Right forelimb (tissue), 1 donor: ENCODE results near the gene RNF214.

ENCODE experiments used
- DNase-seq: peaks from one replicate; pipeline ENCODE4 v3.0.0-alpha.2; 2018

Gene RNF214

DNA sequence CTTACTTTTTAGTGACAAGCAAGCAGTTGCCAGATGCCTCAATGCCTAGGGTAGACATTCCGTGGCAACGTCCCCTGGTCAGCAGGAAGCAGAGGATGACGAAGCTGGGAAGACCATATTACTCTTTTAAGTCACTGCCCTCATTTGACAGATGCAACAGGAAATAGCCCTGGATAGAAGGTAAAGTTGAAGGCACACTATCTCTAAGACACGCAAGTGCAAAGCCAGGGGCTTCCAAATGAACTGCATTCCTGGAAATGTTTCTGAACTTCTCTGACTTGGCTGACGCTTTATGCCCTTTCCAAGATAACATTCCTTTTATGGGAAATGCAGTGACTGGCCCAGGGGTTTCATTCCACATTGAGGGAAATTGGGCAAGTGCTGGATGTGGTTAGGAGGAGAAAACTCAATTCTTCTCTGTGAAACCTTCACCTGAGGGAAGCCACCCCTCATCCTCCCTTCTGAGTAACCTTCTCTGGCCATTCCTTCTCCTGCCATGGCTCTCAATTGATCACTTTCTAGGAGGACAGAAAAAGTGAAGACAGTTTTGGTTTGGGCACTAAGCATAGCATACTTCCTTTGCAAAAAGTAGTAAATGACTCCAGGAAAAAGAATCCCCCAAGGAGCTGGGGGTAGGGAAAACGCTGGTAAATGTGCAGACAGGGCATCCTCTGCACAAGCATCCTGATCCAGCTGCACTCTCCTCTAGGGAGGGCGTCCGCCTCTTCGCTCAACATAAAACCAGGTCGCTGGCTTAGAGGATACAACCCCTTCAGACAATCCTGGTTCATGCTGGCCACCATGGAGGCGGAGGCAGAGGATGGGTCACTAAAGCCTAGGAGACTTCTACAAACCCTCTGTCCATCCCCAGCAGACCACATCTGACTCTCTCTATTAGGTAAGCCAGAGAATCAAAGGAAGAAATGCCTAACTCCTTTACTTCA is 15.1 kb upstream of the RNF214 start:
- peak; percentile 35 for DNase-seq

DNA sequence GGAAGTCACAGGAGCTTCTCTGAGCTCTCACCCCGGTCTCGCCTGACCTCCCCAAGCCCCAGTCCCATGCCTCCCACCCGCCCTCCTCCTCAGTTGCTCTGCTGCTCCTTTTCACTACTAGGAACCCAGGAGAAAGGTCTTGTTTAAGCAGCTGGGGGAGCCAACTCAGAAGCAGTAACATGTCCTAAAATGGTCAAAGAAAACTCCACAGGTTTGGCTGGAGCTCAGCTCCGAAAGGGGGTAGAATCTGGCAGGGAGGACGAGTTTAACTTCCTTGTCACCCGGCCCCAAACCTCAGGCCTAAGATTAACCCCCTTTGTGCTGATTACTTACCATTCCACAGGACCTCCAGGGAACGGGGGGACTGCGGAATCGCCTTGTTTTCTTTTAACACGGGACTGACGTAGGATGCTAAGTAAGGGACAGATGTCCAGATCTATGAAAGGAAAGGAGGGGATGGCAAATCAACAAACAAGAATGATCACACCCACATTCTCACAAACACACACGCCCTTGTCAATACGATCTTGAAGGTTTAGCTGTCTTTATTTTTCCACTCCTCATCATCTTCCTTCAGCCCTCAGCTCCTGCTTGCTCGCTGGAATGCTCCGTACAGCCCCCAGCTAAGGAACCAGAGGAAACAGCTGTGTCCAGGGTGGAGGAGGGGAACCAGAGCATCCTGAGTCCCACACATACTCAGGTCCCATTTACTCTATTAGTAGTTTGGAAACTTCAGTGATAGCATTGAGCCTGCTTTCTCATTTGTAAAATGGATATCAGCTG is 14.1 kb upstream of the RNF214 start:
- DNase-seq = peak; percentile 49

DNA sequence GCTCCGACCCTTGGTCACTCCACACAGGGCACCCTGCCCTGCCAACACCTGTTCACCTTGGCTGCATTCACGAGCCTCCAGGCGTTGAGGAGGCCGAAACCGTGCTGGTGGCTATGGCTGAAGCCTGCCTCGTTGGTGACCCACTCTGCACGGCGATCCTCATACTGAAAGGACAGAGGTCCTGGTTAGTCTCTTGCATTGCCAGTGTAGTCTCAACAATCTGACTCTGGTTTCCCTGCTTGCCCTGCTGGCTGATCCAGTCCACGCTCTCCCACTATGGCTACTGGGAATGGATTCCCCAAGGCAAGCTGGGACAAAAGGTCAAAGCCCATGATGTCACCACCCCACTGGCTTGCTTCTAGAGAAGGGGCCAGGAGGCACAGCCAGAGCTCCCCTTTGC is 13.5 kb upstream of the RNF214 start:
- peak; percentile 34 for DNase-seq

DNA sequence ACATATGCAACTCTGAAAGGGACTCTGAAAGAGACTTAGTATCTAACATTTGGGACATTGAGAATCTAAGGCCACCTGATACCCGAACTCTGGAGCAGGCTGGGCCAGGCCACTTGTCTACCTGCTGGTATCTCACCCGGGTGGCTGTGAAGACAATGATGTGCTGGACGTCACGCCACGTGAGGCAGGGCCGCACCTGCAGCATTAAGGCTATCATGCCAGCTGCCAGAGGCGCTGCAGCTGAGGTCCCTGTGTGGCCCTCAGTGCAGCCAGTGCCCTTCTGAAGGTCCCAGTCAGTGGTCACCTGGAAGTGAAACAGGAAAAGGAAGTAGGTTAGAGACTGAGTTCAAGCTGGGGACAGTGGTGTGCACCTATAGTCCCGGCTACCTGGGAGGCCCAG is 13.0 kb upstream of the RNF214 start:
- DNase-seq = no peak

DNA sequence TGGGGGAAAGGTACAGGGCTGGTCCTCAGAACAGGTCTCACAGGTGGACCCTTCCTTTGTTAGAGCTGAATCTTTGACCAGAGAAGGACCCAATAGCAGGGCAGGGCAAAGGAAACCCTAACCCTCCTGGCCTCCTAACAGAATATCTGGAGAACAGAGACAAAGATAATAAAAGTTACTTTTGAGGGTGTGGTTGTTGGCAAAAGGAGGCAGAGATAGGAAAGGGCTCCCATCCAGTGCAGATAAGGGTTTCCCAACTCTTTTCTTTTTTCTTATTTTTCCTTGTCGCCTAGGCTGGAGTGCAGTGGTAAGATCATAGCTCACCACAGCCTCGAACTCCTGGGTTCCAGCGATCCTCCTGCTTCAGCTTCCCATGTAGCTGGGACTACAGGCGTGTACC is 12.5 kb upstream of the RNF214 start:
- DNase-seq = no peak

DNA sequence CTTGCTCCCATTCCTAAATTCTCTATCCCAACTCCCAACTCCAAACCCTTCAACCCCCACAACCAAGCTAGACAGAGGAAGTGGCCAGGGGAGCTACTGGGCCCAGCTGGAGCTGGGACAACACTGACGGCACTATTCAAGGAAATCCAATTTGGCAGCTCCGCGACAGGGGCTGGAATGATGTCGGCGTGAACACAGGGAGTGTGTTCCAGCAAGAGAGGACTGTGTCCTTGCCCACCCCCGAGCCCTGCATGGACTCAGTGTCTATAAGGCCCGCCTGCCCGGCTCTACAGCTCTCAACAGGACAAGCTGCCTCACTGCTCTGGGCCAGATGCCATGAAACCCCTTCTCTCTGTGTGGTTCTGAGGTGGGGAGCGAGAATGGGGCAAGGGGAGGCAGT is 11.9 kb upstream of the RNF214 start:
- peak; percentile 71 for DNase-seq

DNA sequence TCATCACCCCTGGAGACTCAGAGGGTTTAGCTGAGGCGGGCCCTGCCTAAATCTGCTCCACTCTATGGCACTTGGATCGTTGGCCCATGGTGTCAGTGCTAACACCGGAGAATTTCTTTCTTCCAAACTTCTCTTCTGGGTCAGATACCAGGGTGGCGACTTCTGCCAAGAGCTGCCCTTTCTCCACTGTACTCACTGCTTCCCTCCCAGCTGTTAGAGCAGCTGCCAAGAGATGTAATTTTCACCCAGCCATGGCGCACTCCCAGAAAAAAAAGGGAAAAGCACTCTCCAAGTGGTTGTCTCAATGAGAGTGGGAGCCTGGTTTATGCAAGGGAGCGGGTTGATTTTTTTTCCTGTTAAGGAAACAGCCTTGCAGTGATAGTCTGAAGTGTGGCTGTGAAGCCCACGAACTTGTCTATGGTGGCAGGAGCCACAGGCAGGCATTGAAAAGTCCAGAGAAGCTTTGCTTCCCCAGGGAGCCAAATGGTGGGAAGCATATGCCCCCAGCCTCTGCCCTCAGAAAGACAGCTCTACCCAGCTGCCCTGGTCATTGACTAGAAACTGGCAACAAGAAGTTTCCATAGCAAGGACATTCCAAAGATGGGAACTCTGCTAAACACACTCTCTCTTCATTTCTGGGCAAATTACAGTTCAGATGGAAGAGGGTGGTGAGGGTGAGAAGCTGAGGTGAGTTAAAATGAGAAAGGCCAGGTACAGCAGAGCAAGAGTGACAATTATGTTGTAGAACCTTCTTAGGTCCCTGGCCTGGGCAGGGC is 11.3 kb upstream of the RNF214 start:
- DNase-seq = peak; percentile 72

DNA sequence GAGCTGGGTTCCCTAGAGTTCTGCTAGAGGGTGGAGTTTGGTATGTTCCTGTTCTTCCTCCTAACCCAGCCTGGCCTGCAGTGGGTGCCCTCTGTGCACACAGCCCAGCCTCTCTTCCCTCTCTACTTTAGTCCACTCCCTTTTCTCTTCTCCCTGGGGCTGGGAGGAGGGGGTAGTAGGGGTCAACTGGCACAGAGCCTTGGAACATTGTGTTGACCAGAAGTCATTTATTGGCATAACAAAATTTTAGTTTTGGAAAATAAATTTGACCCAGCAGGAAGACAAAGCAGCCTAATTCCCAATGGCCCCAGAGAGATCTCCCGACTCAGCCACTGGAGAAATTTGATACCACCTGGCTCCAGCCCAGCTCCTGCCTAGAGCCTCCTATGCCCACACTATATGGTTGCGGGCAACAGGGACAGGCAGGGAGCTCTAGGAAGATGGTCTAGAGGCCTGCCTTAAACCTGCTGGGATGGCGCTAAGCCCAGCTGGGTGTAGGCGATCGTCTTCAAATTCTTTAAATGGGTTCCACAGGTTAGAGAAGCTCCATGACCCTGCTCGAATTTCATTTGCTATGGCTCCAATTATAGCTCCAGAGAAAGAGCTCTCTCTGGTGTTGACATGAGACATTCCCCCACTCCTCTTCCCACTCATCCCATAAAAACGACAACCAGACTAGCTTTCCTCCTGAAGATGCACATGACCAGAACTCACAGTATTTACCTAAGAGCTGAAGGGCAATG is 10.5 kb upstream of the RNF214 start:
- peak; percentile 77 for DNase-seq

DNA sequence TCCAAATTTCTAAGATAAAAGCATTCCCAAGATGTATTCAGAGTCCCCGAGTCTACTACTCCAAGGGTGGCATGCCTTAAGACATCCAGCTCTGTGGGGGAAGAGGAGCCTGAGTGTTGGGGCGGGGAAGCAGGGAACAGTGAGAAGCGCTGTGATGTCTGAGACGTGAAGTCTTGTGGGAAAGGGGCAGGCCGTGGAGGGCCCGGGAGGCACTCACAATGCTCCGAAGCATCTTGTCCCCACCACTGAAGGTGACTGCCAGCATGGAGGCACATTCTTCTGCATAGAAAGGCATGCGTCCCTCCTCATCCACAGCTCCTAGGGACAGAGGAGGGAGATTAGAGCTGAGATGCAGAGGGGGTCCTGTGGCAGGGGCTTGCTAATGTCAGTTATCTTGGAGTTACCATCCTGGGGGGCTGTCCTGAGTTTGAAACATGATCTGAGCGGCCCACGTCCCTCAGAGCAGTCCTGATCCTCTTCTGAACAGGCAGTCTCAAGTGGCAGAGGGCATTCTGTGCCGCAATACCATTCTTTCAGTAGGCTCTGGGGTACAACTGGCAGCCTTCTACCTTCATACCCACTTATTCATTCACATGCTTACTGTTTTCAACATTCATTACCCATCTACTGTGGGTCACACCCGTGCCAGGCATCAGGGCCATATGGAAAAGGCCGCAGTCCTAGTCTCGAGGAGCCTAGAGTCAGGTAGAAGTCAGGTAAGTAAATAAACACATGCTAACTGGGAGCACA is 9.3 kb upstream of the RNF214 start:
- DNase-seq = no peak

DNA sequence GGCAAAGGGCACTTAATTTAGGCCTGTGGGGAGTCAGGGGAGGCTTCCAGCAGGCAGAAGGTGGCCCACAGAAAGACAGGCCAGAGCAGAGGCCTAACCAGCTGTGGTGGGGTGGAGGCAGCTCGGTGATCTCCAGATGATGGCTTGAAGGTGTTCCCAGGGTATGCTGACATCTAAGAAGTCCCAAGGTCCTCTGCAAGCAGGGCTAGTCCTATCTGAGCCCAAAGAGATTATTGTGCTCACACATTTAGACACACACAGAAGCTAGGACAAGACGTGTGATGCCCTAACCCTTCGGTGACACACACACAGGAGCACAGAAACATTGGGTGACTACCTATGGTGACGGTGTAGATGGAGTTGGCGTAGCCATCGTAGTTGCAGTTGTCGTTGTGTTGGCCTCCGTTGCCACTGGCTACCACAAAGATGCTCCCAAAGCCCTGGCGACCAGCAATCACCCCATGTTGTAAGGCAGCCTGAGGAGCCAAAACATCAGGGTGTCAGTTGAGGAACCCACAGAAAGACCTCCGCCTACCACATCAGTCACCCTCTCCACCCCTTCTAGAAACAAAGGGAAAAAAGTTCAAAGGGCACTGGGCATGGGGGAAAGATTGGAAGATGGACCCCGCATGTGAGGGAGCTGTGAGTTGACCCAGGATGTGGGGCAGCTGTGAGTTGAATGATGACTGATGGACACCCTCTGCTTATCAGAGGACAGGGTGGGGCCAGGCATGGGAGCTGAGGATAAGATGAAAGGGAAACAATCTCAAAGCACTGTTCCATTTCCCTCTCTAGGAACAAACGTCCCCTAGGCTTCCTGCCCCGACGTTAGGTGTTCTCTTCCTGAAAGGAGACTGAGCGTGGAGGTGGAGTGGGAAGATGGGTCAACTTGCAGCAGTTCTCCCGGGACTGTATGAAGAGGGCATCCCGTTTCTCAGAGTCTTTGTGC is 8.5 kb upstream of the RNF214 start:
- no peak for DNase-seq

DNA sequence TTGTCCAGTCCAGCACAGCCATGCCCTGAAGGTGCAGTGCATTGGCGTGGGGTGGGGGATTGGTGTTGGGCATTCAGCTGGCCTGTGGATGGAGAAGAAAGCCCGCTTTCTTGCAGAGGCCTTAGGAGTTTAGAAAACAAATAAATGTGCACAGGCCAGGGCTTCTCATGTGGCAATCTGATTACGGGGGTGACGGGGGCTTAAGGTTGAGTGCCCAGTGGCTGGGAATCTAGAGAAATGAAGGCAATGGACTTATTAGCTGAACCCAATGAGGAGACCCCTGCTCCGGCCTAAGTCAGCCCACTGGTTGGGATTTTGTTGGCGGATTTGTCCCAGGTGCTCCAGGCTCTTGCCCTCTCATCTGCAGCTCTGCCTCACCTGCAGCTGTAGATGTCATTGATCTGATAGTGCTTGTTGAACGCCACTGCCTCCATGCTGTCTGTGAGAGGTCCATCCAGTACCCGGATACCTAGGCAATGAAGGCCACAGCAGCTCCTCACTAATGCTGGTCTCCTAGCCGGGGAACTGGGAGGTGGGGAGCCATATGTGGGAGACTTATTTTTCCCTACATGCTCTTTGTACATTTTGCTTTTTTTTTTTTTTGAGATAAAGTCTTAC is 6.8 kb upstream of the RNF214 start:
- no peak for DNase-seq

DNA sequence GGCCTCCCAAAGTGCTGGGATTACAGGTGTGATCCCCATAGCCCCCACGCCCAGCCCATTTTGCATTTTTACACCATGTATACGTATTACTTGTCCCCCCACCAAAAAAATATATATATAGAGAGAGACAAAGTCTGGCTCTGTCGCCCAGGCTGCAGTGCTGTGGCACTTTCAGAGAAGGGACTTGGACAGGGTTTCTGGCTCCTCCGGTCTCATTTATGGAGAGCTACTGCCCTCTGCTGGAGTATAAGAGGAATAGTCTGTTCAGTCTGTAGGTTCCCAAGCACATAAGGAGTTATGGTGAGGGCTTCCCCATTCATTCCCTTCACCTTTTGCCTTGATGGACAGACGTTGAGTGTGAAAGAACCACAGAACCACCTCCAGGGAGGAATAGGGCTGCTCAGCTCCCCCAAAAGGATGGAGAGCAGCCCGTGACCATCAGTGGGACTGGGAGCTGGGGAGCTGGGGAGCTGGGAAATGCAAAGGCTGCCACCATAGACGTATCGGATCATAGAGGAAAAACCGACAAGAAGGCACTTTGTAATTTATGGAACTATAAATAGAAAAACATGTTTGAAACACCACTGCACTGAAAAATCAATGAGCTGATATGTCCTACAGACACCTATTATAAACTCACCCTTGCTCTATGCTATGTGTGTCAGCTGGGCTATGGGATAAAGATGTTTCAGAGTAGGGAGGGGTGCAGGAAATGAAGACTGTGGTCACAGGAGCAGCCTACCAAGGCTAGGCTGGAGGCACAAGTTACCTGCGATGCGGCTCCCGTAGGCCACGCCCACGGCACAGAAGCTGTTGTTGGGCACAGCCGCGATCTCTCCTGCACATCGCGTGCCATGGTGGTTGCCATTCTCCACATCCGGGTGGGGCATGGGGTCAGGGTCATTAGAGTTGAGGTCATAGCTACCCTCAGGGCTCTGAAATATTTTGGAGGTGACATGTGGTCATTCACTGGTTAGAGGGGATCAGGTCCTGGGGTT is 5.8 kb upstream of the RNF214 start:
- DNase-seq = no peak

DNA sequence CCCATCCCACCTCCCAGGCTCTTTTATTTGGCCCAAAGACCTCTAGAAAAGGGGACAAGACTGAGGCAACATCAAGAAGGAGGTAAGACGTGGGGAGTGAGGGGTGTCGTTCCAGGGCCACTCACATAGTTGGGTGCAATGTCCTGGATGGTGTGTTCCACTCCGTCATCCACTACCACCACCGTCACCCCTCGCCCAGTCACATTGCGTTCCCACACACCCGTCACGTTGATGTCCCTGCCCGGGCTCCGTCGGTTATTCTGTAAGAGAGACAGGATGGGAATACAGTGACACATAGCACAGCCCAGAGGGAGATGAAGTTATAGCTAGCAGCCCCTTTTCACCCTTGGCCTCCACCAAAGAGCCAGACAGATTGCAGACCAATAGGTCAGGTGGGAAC is 4.4 kb upstream of the RNF214 start:
- no peak for DNase-seq

DNA sequence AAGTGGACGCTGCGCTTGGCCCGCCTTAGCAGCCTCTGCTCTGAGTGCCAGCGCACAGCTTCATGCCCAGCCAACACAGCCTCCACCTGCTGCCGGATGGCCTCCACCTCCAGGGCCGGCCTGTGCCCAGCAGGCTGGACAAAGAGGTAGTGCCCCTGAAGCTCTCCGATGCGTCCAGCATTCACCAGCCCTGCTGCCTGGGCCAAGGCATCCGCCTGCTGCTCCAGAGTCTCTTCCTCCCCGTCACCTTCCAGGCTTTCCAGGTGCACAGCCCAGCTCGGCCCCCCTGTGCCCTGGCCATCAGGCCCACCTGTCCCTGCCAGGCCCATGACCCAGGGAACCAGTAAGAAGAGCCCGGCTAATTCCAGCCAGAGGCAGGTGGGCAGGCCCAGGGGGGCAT is 3.1 kb upstream of the RNF214 start:
- no peak for DNase-seq

DNA sequence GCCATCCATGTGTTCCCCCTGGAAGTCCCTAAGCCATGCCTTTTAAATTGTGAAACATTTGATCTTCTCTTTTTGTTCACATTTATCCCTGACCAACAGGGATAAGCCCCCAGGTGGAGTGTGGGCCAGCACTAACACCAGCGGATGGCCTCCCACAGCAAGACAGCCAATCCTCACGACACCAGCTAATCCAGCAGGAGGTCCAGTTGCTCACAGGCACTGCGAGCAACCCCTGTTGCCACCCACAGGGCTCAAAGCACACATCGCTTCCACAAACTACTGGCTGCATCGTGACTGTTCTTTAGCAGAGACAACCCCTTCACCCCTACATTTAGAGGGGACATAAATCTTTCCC is 2.6 kb upstream of the RNF214 start:
- DNase-seq = no peak

DNA sequence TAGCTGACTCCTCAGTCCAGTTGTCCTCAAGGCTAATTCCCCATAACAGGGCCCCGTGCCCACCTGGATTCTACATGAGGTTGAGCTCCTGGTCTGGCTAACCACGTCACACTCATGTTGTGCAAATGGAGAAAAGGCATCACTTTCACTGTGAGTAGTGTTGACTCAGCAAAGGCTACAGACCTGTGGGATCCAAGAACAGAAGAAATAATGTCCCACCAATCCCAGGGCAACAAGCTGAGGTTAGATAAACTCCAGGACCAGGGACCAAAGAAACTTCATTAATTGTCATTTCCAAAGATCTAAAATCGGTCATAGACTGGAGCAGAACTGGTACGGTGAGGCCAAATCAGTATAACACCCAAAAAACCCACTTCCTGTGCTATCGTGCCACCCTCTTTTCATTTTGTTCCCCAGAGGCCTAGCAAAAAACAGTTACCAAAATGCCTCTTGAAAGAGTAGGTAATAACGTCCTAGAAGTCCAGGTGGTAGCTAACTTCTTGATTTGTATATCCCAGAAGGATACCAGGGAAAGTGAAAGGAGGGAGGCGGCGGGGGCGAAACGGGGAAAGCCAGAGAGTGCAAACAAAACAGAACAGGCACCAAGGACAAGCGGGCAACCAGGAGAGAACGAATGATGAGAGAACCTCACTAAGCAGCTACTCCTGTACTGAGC is 2.0 kb upstream of the RNF214 start:
- no peak for DNase-seq

DNA sequence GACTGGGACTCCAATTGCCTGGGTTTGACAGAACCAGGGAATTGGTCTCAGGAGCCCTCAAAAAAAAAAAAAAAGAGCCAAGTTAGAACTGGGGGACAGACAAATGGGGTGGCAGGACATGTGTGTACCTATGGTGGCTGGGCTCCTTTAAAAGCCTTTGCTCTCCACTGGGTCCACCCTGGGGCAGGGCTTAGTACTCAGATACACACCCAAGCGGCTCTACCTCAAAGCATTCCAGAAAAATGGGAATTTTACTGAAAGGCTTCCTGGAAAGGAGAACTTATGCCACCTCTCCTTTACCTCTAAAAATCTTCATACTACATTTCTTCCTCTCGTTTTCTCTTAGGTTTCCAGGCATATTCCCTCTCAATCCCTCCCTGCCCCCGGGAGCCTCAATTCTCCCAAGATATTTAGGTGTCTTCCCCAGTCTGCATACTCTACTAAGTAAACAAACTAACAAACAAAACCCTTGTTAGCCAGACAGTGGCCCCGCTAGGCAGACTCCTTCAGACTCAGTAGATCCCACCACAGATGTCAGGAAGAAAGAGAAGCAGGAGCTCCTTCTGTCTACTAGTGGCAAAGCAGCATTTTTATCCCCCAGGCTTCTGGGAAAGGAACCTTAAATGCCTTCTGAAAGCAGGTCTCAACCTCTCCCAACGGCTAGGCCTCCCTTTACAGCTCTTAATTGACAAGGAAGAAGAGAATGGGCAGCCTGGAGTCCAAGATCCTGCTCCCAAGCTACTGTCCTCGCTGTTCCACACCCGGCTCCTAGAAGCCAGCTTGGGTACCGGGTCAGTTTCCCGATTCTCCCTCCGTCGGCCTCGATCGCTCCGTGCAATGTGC is 1.3 kb upstream of the RNF214 start:
- DNase-seq = no peak

DNA sequence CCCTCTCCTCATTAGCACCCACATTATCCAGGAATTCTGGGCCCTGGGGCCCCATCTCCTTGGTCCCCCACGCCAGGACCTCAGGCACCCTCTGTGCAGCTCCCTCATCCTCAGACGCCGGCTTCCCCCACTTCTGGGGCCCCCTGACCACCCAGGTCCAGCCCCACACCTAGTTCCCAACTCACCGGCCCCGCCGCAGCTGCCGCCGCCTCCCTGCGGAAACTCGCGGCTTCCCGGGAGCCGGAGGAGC is 704 bp upstream of the RNF214 start, which contains the start of gene PCSK7:
TSS of gene PCSK7 (minus strand) at position 232 of the 250 bp plus-strand sequence. CDS start 2,229 bp downstream, outside the sequence.
- DNase-seq = peak; percentile 80
